GM19468 (cell line): ENCODE data around the gene NR2F1-AS1.

Experiments used
- ATAC-seq: cut with Tn5 transposase; IDR thresholded peaks from one replicate; pipeline ENCODE4 v1.9.1; 2021; ENCODE audit warnings: mild to moderate bottlenecking, moderate library complexity, moderate number of reproducible peaks; ENCODE audit not compliant: unreplicated experiment; ENCODE audit errors: extremely low read depth

Gene NR2F1-AS1

GRCh38 chr5:93454896-93455295 is 126.1 kb downstream of the NR2F1-AS1 start:
- no peak for ATAC-seq

GRCh38 chr5:93452255-93452654 is 128.8 kb downstream of the NR2F1-AS1 start:
- ATAC-seq = no peak

- no peak for ATAC-seq
Observed at GRCh38 chr5:93438124-93438523, 142.9 kb downstream of the NR2F1-AS1 start.

GRCh38 chr5:93436083-93436482 is 144.9 kb downstream of the NR2F1-AS1 start:
- no peak for ATAC-seq

- no peak for ATAC-seq
Observed at GRCh38 chr5:93433422-93433821, 147.6 kb downstream of the NR2F1-AS1 start.

GRCh38 chr5:93431250-93431649 is 149.8 kb downstream of the NR2F1-AS1 start:
- no peak for ATAC-seq

GRCh38 chr5:93430673-93431199 is 150.3 kb downstream of the NR2F1-AS1 start:
- ATAC-seq = no peak

- ATAC-seq = no peak
Observed at GRCh38 chr5:93430118-93430517, 150.9 kb downstream of the NR2F1-AS1 start.

- ATAC-seq = no peak
Observed at GRCh38 chr5:93428868-93429267, 152.2 kb downstream of the NR2F1-AS1 start.

GRCh38 chr5:93427316-93427715 is 153.7 kb downstream of the NR2F1-AS1 start:
- no peak for ATAC-seq

- no peak for ATAC-seq
Observed at GRCh38 chr5:93425096-93425495, 155.9 kb downstream of the NR2F1-AS1 start.

GRCh38 chr5:93423300-93423699 is 157.7 kb downstream of the NR2F1-AS1 start:
- no peak for ATAC-seq

GRCh38 chr5:93422652-93423280 is 158.3 kb downstream of the NR2F1-AS1 start:
- ATAC-seq = no peak

GRCh38 chr5:93421987-93422401 is 159.0 kb downstream of the NR2F1-AS1 start:
- ATAC-seq = no peak

GRCh38 chr5:93421468-93421867 is 159.6 kb downstream of the NR2F1-AS1 start:
- ATAC-seq = no peak

- no peak for ATAC-seq
Observed at GRCh38 chr5:93417490-93417889, 163.5 kb downstream of the NR2F1-AS1 start.

- ATAC-seq = no peak
Observed at GRCh38 chr5:93415819-93416218, 165.2 kb downstream of the NR2F1-AS1 start.

GRCh38 chr5:93411716-93412115 is 169.3 kb downstream of the NR2F1-AS1 start:
- ATAC-seq = no peak

- no peak for ATAC-seq
Observed at GRCh38 chr5:93409691-93410090, 171.3 kb downstream of the NR2F1-AS1 start.

GRCh38 chr5:93407454-93407853 is 173.6 kb downstream of the NR2F1-AS1 start:
- ATAC-seq = no peak

GRCh38 chr5:93406971-93407401 is 174.0 kb downstream of the NR2F1-AS1 start:
- ATAC-seq = no peak

- ATAC-seq = no peak
Observed at GRCh38 chr5:93404246-93404645, 176.8 kb downstream of the NR2F1-AS1 start.
